GM12878 (cell line): ENCODE results near the gene SAP25. TPM values are rescaled to one million over a fixed set of nuclear protein-coding genes. Genes with fewer than 3 reads are reported as not detected.

Source experiments
- CREB1 ChIP-seq: IDR thresholded peaks from 2 replicates; pipeline ENCODE4 v1.6.1; 2012; ENCODE audit warnings: low read depth, mild to moderate bottlenecking, inconsistent platforms
- DPF2 ChIP-seq: fragments of 450-650 bp; IDR thresholded peaks from 2 replicates; pipeline ENCODE4 v1.6.1; 2017; ENCODE audit warnings: mild to moderate bottlenecking
- ETV6 ChIP-seq, 2 experiments: fragments of 450-650 bp in 1 of 2; IDR thresholded peaks in 1 of 2; conservative IDR thresholded peaks in 1 of 2; 2 replicates each; pipeline ENCODE4 v1.6.1; 2014; ENCODE audit warnings: antibody characterized with exemption in 1 of 2, borderline replicate concordance in 1 of 2, low read depth in 1 of 2, mild to moderate bottlenecking in 1 of 2, moderate library complexity in 1 of 2
- FOS ChIP-seq: IDR thresholded peaks from 3 replicates; pipeline ENCODE4 v1.6.1; 2011; ENCODE audit warnings: borderline replicate concordance; ENCODE audit not compliant: insufficient read length; ENCODE audit errors: extremely low read depth
- HDAC6 ChIP-seq: fragments of 200-600 bp; sonication (generic); IDR thresholded peaks from one replicate; pipeline ENCODE4 v1.8.0; 2017; ENCODE audit warnings: antibody characterized with exemption; ENCODE audit not compliant: unreplicated experiment
- MYB ChIP-seq: fragments of 150-350 bp; IDR thresholded peaks from 2 replicates; pipeline ENCODE4 v1.6.1; 2014; ENCODE audit warnings: mild to moderate bottlenecking, low read depth, low read length, borderline replicate concordance
- NR2C2 ChIP-seq: IDR thresholded peaks from 2 replicates; pipeline ENCODE4 v1.6.1; 2011; ENCODE audit warnings: borderline replicate concordance, low read depth; ENCODE audit not compliant: control insufficient read depth, insufficient read length
- NR2F1 ChIP-seq: fragments of 450-650 bp; conservative IDR thresholded peaks from 2 replicates; pipeline ENCODE4 v1.6.1; 2017; ENCODE audit warnings: mild to moderate bottlenecking
- RFX5 ChIP-seq: IDR thresholded peaks from 2 replicates; pipeline ENCODE4 v1.6.1; 2011; ENCODE audit warnings: low read depth, low read length, improper control_type of control experiment
- STAT3 ChIP-seq: IDR thresholded peaks from 2 replicates; pipeline ENCODE4 v1.6.1; 2011; ENCODE audit warnings: low read depth, low read length, improper control_type of control experiment
- ZNF207 ChIP-seq: fragments of 450-650 bp; IDR thresholded peaks from 2 replicates; pipeline ENCODE4 v1.6.1; 2014; ENCODE audit warnings: antibody characterized with exemption, mild to moderate bottlenecking, borderline replicate concordance
- ZSCAN29 ChIP-seq: fragments of 450-650 bp; IDR thresholded peaks from 2 replicates; pipeline ENCODE4 v1.6.1; 2017; ENCODE audit warnings: mild to moderate bottlenecking, moderate library complexity
- polyA plus RNA-seq, 11 experiments: library from polyadenylated mRNA; depleted of rRNA in 4 of 11; unstranded in 6 of 11; stranded (reverse) in 5 of 11; fragments of >200 nt; fragmentation: Nextera tagmentation in 4 of 11; fragmentation: Illumina TruSeq in 1 of 11; extraction: Ambion mirVana in 4 of 11; extraction: Trizol in 1 of 11; gene quantifications; 1 replicate in 1 of 11; 2 replicates in 10 of 11; pipeline versions ENCODE4 v1.2.1 to v1.2.3, GENCODE V29; 2011 to 2016; ENCODE audit warnings: inconsistent platforms in 2 of 11, missing spikeins in 2 of 11, low read depth in 1 of 11
- total RNA-seq, 4 experiments: library from RNA; depleted of rRNA in 3 of 4; stranded (reverse); fragments of >200 nt in 3 of 4; fragmentation: Illumina TruSeq in 1 of 4; extraction: Trizol in 1 of 4; gene quantifications; 2 replicates each; pipeline versions ENCODE4 v1.2.1 to v1.2.3, GENCODE V29; 2013 to 2021
- TF ChIP-seq, protein P1 (sequence below): fragments of 450-650 bp; IDR thresholded peaks from 2 replicates; pipeline ENCODE4 v1.6.1; 2017; ENCODE audit warnings: mild to moderate bottlenecking
- TF ChIP-seq, protein P2 (sequence below): fragments of 450-650 bp; conservative IDR thresholded peaks from 2 replicates; pipeline ENCODE4 v1.6.1; 2017; ENCODE audit warnings: mild to moderate bottlenecking, moderate library complexity
- TF ChIP-seq, protein P3 (sequence below): fragments of 450-650 bp; IDR thresholded peaks from 2 replicates; pipeline ENCODE4 v1.6.1; 2018; ENCODE audit warnings: mild to moderate bottlenecking, low read depth, moderate library complexity; ENCODE audit not compliant: partially characterized antibody
- TF ChIP-seq, protein P4 (sequence below): fragments of 450-650 bp; IDR thresholded peaks from 2 replicates; pipeline ENCODE4 v1.6.1; 2018; ENCODE audit warnings: borderline replicate concordance, mild to moderate bottlenecking; ENCODE audit not compliant: partially characterized antibody

SAP25 gene
- total and polyA plus RNA-seq, 10 of the 15 experiments (the other 5 are each of a cell fraction or from before 2014, with no cell fraction given) = 0.14 to 8.6 (median 1.1) TPM

DNA sequence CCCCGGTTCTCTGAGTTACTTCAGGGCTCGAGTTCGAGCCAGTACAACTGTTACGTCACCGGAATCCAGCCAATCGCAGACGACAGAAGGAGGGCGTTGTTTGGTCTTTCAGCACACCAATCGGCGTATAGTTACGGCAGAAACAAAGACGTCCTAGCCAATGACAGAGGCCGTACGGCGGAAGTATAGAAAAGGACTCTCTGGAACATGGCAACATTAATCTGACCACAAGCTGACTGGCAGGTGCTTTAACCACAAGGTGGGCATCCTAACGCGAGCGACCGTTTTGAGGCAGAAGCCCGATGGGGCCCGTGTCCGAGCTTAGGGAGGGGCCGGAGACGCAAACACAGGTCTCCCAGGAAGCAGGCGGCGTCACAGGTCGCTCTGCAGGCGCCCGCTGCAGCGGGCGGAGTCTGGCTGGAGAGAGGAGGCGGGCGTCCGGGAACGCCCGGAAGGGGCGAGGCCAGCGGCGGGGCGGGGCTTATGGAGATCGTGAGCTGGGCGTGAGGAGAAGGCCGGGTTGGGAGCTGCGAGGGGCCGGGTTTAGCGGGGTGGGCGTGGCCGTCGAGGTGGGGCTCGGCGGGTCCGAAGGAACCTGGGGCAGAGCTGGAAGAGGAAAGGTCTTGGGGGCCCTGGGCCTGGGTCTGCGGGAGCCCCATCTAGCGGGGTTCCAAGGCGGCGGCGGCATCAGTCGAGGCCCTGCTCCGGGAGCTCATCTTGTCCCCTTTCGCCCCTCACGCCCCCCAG is 38.5 kb upstream of the SAP25 start, which contains the start of gene MOSPD3 (continued):
- TF ChIP-seq NR2F1 = no peak
- TF ChIP-seq ZSCAN29 = no peak
- TF ChIP-seq, protein P1, sequence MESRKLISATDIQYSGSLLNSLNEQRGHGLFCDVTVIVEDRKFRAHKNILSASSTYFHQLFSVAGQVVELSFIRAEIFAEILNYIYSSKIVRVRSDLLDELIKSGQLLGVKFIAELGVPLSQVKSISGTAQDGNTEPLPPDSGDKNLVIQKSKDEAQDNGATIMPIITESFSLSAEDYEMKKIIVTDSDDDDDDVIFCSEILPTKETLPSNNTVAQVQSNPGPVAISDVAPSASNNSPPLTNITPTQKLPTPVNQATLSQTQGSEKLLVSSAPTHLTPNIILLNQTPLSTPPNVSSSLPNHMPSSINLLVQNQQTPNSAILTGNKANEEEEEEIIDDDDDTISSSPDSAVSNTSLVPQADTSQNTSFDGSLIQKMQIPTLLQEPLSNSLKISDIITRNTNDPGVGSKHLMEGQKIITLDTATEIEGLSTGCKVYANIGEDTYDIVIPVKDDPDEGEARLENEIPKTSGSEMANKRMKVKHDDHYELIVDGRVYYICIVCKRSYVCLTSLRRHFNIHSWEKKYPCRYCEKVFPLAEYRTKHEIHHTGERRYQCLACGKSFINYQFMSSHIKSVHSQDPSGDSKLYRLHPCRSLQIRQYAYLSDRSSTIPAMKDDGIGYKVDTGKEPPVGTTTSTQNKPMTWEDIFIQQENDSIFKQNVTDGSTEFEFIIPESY = no peak
- TF ChIP-seq MYB = 0 out of 2 replicates have a peak, but pooled peaks have one; percentile 34
- TF ChIP-seq HDAC6 = no peak
- TF ChIP-seq, protein P2, sequence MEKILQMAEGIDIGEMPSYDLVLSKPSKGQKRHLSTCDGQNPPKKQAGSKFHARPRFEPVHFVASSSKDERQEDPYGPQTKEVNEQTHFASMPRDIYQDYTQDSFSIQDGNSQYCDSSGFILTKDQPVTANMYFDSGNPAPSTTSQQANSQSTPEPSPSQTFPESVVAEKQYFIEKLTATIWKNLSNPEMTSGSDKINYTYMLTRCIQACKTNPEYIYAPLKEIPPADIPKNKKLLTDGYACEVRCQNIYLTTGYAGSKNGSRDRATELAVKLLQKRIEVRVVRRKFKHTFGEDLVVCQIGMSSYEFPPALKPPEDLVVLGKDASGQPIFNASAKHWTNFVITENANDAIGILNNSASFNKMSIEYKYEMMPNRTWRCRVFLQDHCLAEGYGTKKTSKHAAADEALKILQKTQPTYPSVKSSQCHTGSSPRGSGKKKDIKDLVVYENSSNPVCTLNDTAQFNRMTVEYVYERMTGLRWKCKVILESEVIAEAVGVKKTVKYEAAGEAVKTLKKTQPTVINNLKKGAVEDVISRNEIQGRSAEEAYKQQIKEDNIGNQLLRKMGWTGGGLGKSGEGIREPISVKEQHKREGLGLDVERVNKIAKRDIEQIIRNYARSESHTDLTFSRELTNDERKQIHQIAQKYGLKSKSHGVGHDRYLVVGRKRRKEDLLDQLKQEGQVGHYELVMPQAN = no peak
- peak; percentile 30; the same call in 1 of the 2 replicates for TF ChIP-seq DPF2
- TF ChIP-seq CREB1 = peak; percentile 89
- TF ChIP-seq RFX5 = peak; percentile 91
- TF ChIP-seq, protein P3, sequence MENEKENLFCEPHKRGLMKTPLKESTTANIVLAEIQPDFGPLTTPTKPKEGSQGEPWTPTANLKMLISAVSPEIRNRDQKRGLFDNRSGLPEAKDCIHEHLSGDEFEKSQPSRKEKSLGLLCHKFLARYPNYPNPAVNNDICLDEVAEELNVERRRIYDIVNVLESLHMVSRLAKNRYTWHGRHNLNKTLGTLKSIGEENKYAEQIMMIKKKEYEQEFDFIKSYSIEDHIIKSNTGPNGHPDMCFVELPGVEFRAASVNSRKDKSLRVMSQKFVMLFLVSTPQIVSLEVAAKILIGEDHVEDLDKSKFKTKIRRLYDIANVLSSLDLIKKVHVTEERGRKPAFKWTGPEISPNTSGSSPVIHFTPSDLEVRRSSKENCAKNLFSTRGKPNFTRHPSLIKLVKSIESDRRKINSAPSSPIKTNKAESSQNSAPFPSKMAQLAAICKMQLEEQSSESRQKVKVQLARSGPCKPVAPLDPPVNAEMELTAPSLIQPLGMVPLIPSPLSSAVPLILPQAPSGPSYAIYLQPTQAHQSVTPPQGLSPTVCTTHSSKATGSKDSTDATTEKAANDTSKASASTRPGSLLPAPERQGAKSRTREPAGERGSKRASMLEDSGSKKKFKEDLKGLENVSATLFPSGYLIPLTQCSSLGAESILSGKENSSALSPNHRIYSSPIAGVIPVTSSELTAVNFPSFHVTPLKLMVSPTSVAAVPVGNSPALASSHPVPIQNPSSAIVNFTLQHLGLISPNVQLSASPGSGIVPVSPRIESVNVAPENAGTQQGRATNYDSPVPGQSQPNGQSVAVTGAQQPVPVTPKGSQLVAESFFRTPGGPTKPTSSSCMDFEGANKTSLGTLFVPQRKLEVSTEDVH = no peak
- TF ChIP-seq NR2C2 = no peak
- TF ChIP-seq ZNF207 = no peak; the same call in 1 of the 2 replicates
- peak; percentile 57 for TF ChIP-seq FOS
- no peak for TF ChIP-seq STAT3
- TF ChIP-seq ETV6 (conservative IDR thresholded peaks at IDR 0.05 in 1 of 2, IDR thresholded peaks at IDR 0.05 in 1 of 2; ENCODE audit: borderline replicate concordance in 1 of 2, low read depth in 1 of 2) = no peak
- TF ChIP-seq, protein P4, sequence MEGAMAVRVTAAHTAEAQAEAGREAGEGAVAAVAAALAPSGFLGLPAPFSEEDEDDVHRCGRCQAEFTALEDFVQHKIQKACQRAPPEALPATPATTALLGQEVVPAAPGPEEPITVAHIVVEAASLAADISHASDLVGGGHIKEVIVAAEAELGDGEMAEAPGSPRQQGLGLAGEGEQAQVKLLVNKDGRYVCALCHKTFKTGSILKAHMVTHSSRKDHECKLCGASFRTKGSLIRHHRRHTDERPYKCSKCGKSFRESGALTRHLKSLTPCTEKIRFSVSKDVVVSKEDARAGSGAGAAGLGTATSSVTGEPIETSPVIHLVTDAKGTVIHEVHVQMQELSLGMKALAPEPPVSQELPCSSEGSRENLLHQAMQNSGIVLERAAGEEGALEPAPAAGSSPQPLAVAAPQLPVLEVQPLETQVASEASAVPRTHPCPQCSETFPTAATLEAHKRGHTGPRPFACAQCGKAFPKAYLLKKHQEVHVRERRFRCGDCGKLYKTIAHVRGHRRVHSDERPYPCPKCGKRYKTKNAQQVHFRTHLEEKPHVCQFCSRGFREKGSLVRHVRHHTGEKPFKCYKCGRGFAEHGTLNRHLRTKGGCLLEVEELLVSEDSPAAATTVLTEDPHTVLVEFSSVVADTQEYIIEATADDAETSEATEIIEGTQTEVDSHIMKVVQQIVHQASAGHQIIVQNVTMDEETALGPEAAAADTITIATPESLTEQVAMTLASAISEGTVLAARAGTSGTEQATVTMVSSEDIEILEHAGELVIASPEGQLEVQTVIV = peak; percentile 33
